IMR-90 (cell line): ENCODE measurements around the gene DAPK1. TPM values are rescaled to one million over a fixed set of nuclear protein-coding genes. Genes with fewer than 3 reads are reported as not detected.

ENCODE experiments used
- ATAC-seq: fragments of 200-7000 bp; cut with Tn5 transposase; 2 replicates; pipeline ENCODE4 v1.9.1; 2020; ENCODE audit warnings: low read depth, mild to moderate bottlenecking, moderate library complexity
- BruUV-seq: library from RNA; stranded (reverse); fragments of 400-500 nt; replicated peaks from 2 replicates; lab custom pipeline; 2021; lab: Mats Ljungman, UMichigan
- CTCF ChIA-PET: fragments of 300-600 bp; formaldehyde crosslinking; extraction: SDS; loops from one replicate; lab custom pipeline; 2021; ENCODE audit warnings: antibody characterized with exemption; lab: Yijun Ruan, JAX
- POLR2A ChIA-PET: fragments of 300-600 bp; sonication (Branson Sonifier 250); formaldehyde crosslinking; loops from one replicate; lab custom pipeline; 2022; ENCODE audit warnings: antibody characterized with exemption; ENCODE audit not compliant: unreplicated experiment; lab: Charles Lee
- DNase-seq: peaks from one replicate; pipeline ENCODE4 v3.0.0; 2013
- H2AFZ ChIP-seq: replicated peaks from 2 replicates; pipeline ENCODE3; 2013; ENCODE audit warnings: low read length, mild to moderate bottlenecking; ENCODE audit not compliant: poor library complexity
- H2AK5ac ChIP-seq: 2 replicates; pipeline ENCODE4 v1.6.1; 2013; ENCODE audit warnings: low read depth, low read length, inconsistent platforms
- H2AK9ac ChIP-seq: replicated peaks from 2 replicates; pipeline ENCODE3; 2013; ENCODE audit warnings: mild to moderate bottlenecking, low read depth, low read length, moderate library complexity; ENCODE audit not compliant: poor library complexity
- H2BK120ac ChIP-seq: 2 replicates; pipeline ENCODE4 v1.6.1; 2013; ENCODE audit warnings: low read depth, low read length, inconsistent platforms
- H2BK15ac ChIP-seq: 3 replicates; pipeline ENCODE4 v1.6.1; 2013; ENCODE audit warnings: low read depth, low read length, inconsistent platforms
- H2BK20ac ChIP-seq: 2 replicates; pipeline ENCODE4 v1.6.1; 2013; ENCODE audit warnings: low read depth, mild to moderate bottlenecking, inconsistent platforms, low read length, moderate library complexity
- H2BK5ac ChIP-seq: 2 replicates; pipeline ENCODE4 v1.6.1; 2013; ENCODE audit warnings: mild to moderate bottlenecking, low read depth, low read length, inconsistent platforms; ENCODE audit not compliant: poor library complexity, severe bottlenecking
- H3K14ac ChIP-seq: replicated peaks from 2 replicates; pipeline ENCODE4 v1.6.1; 2013; ENCODE audit warnings: low read depth, low read length, inconsistent platforms
- H3K18ac ChIP-seq: 2 replicates; pipeline ENCODE4 v1.6.1; 2013; ENCODE audit warnings: low read depth, low read length, control low read depth
- H3K23ac ChIP-seq: 2 replicates; pipeline ENCODE4 v1.6.1; 2013; ENCODE audit warnings: low read depth, low read length, inconsistent platforms
- H3K27ac ChIP-seq: 2 replicates; pipeline ENCODE4 v1.5.1; 2013; ENCODE audit warnings: mild to moderate bottlenecking, control low read depth, low read length; ENCODE audit not compliant: insufficient read depth
- H3K27me3 ChIP-seq: 2 replicates; pipeline ENCODE4 v1.6.1; 2013; ENCODE audit warnings: low read length; ENCODE audit not compliant: control insufficient read depth, insufficient read depth
- H3K36me3 ChIP-seq: 2 replicates; pipeline ENCODE4 v1.6.1; 2013; ENCODE audit warnings: low read length, mixed read lengths; ENCODE audit not compliant: control insufficient read depth, insufficient read depth
- H3K4ac ChIP-seq: 2 replicates; pipeline ENCODE4 v1.6.1; 2013; ENCODE audit warnings: low read depth, low read length, inconsistent platforms
- H3K4me1 ChIP-seq: 2 replicates; pipeline ENCODE4 v1.6.1; 2013; ENCODE audit warnings: low read length, mixed read lengths; ENCODE audit not compliant: control insufficient read depth, insufficient read depth
- H3K4me2 ChIP-seq: 2 replicates; pipeline ENCODE4 v1.6.1; 2013; ENCODE audit warnings: low read depth, mild to moderate bottlenecking, control low read depth, low read length, moderate library complexity
- H3K4me3 ChIP-seq: 2 replicates; pipeline ENCODE4 v1.5.1; 2013; ENCODE audit warnings: low read depth, mild to moderate bottlenecking, control low read depth, low read length, moderate library complexity; ENCODE audit not compliant: insufficient read depth
- H3K56ac ChIP-seq: 2 replicates; pipeline ENCODE4 v1.6.1; 2013; ENCODE audit warnings: low read length, inconsistent platforms; ENCODE audit not compliant: insufficient read depth; ENCODE audit errors: extremely low read depth
- H3K79me1 ChIP-seq, 2 experiments: 2 replicates each; pipeline ENCODE4 v1.6.1; 2013; ENCODE audit warnings: low read length in 2 of 2, inconsistent platforms in 1 of 2, low read depth in 1 of 2
- H3K9ac ChIP-seq: 2 replicates; pipeline ENCODE4 v1.6.1; 2013; ENCODE audit warnings: low read depth, low read length, control low read depth
- H3K9me1 ChIP-seq: 2 replicates; pipeline ENCODE4 v1.6.1; 2013; ENCODE audit warnings: low read length, inconsistent platforms; ENCODE audit not compliant: insufficient read depth
- H3K9me3 ChIP-seq: 2 replicates; pipeline ENCODE4 v1.6.1; 2013; ENCODE audit warnings: low read length; ENCODE audit not compliant: control insufficient read depth, insufficient read depth
- H4K20me1 ChIP-seq: 2 replicates; pipeline ENCODE4 v1.6.1; 2013; ENCODE audit warnings: low read length, inconsistent platforms; ENCODE audit not compliant: insufficient read depth
- H4K5ac ChIP-seq: 2 replicates; pipeline ENCODE4 v1.6.1; 2013; ENCODE audit warnings: mild to moderate bottlenecking, low read depth, low read length, control low read depth
- H4K8ac ChIP-seq, 2 experiments: 2 replicates each; pipeline ENCODE4 v1.6.1; 2013; ENCODE audit warnings: low read depth in 2 of 2, low read length in 2 of 2, control low read depth in 1 of 2, inconsistent platforms in 1 of 2
- H4K91ac ChIP-seq: 2 replicates; pipeline ENCODE4 v1.6.1; 2013; ENCODE audit warnings: low read depth, low read length, inconsistent platforms; ENCODE audit not compliant: insufficient read depth
- BHLHE40 ChIP-seq: fragments of 150-350 bp; IDR thresholded peaks from 2 replicates; pipeline ENCODE4 v1.6.1; 2016; ENCODE audit warnings: mild to moderate bottlenecking, low read depth, low read length
- CEBPB ChIP-seq: IDR thresholded peaks from 2 replicates; pipeline ENCODE4 v1.6.1; 2012; ENCODE audit warnings: low read depth, low read length, improper control_type of control experiment
- CHD1 ChIP-seq: IDR thresholded peaks from 2 replicates; pipeline ENCODE4 v1.6.1; 2012; ENCODE audit warnings: low read depth, low read length, improper control_type of control experiment
- FOS ChIP-seq: fragments of 150-350 bp; IDR thresholded peaks from 2 replicates; pipeline ENCODE4 v1.6.1; 2016; ENCODE audit warnings: low read depth, low read length
- MAFK ChIP-seq: IDR thresholded peaks from 2 replicates; pipeline ENCODE4 v1.6.1; 2012; ENCODE audit warnings: low read depth, low read length, improper control_type of control experiment
- MAZ ChIP-seq: IDR thresholded peaks from 2 replicates; pipeline ENCODE4 v1.6.1; 2012; ENCODE audit warnings: low read depth, mild to moderate bottlenecking, low read length, improper control_type of control experiment, moderate library complexity, borderline replicate concordance
- MXI1 ChIP-seq: IDR thresholded peaks from 2 replicates; pipeline ENCODE4 v1.6.1; 2012; ENCODE audit warnings: low read depth, mild to moderate bottlenecking, low read length, moderate library complexity, borderline replicate concordance
- NFE2L2 ChIP-seq: fragments of 150-350 bp; IDR thresholded peaks from 2 replicates; pipeline ENCODE4 v1.6.1; 2016; ENCODE audit warnings: low read depth, mild to moderate bottlenecking, low read length
- POLR2A ChIP-seq: IDR thresholded peaks from 2 replicates; pipeline ENCODE4 v1.6.1; 2012; ENCODE audit warnings: mild to moderate bottlenecking, low read depth, low read length
- RAD21 ChIP-seq: IDR thresholded peaks from 2 replicates; pipeline ENCODE4 v1.6.1; 2012; ENCODE audit warnings: low read length, improper control_type of control experiment
- RCOR1 ChIP-seq: IDR thresholded peaks from 2 replicates; pipeline ENCODE4 v1.6.1; 2012; ENCODE audit warnings: mild to moderate bottlenecking, low read length, improper control_type of control experiment; ENCODE audit not compliant: insufficient replicate concordance
- RFX5 ChIP-seq: IDR thresholded peaks from 2 replicates; pipeline ENCODE4 v1.8.0; 2012; ENCODE audit warnings: low read depth, mild to moderate bottlenecking, low read length, moderate library complexity
- SMC3 ChIP-seq: fragments of 150-350 bp; IDR thresholded peaks from 2 replicates; pipeline ENCODE4 v1.6.1; 2016; ENCODE audit warnings: low read depth, mild to moderate bottlenecking, antibody characterized with exemption, low read length, moderate library complexity
- WGBS, 2 experiments: methylation state at CpG; one replicate each; pipeline versions ENCODE4 v1.1.5 to v1.1.7; 2013; ENCODE audit warnings: missing lambda C conversion rate in 2 of 2; ENCODE audit not compliant: insufficient read length in 1 of 2; ENCODE audit errors: extremely low coverage in 2 of 2; 5-methylcytosine and 5-hydroxymethylcytosine counted together
- dilution Hi-C: fragments of 300-500 bp; cut with HindIII; formaldehyde crosslinking; loops from one replicate; pipeline ENCODE4 v1.14.3; 2018; ENCODE audit warnings: low sequenced_read_pairs; ENCODE audit not compliant: unreplicated experiment
- in situ Hi-C: fragments of 300-500 bp; cut with MboI; formaldehyde crosslinking; loops from 3 replicates; pipeline ENCODE4 v1.14.3; 2019; ENCODE audit warnings: low sequenced_read_pairs, inconsistent platforms, mixed read lengths
- intact Hi-C: fragments of 100-400 bp; cut with micrococcal nuclease; formaldehyde crosslinking; loops from 2 replicates; pipeline ENCODE4 v1.10.0; 2022
- polyA plus RNA-seq, 3 experiments: library from polyadenylated mRNA; depleted of rRNA; stranded (reverse); fragments of >200 nt; gene quantifications; 2 replicates each; pipeline ENCODE4 v1.2.3, GENCODE V29; 2012; ENCODE audit warnings: low replicate concordance in 1 of 3
- total RNA-seq: library from RNA; depleted of rRNA; stranded (reverse); fragments of >200 nt; gene quantifications from 2 replicates; pipeline ENCODE4 v1.2.3, GENCODE V29; 2012
- TF ChIP-seq, protein P1 (sequence below): conservative IDR thresholded peaks from 2 replicates; pipeline ENCODE4 v1.5.1; 2012; ENCODE audit warnings: mild to moderate bottlenecking, low read depth, low read length, improper control_type of control experiment
- TF ChIP-seq, protein P2 (sequence below): fragments of 150-350 bp; IDR thresholded peaks from 2 replicates; pipeline ENCODE4 v1.6.1; 2016; ENCODE audit warnings: low read depth, mild to moderate bottlenecking, low read length, moderate library complexity, borderline replicate concordance
- TF ChIP-seq, protein P3 (sequence below): fragments of 150-350 bp; IDR thresholded peaks from 2 replicates; pipeline ENCODE4 v1.6.1; 2017; ENCODE audit warnings: mild to moderate bottlenecking, antibody characterized with exemption, low read length, low read depth

The DAPK1 gene
- total and polyA plus RNA-seq, 2 of the 4 experiments (the other 2 are of a cell fraction), result under 0.01 to 0.03 TPM

DNA sequence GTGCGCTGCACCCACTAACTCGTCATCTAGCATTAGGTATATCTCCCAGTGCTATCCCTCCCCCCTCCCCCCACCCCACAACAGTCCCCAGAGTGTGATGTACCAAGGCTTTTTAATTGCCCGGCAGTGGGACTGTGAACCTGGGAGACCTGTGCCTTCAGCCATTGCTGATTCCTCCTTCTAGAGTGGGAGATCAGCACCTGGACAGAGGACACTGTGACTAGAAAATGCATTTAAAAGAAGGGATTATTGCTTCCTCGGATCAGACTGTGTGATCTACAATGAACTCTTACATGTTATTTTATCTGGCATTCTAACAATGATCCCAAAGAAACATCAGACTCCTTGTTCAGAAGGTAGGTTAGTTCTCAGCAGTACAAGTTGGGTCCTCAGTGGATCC, 254.2 kb downstream of the DAPK1 start:
- no peak overlapping the region for H2BK5ac ChIP-seq
- no peak for TF ChIP-seq RFX5
- TF ChIP-seq RAD21, result no peak
- TF ChIP-seq, protein P1, sequence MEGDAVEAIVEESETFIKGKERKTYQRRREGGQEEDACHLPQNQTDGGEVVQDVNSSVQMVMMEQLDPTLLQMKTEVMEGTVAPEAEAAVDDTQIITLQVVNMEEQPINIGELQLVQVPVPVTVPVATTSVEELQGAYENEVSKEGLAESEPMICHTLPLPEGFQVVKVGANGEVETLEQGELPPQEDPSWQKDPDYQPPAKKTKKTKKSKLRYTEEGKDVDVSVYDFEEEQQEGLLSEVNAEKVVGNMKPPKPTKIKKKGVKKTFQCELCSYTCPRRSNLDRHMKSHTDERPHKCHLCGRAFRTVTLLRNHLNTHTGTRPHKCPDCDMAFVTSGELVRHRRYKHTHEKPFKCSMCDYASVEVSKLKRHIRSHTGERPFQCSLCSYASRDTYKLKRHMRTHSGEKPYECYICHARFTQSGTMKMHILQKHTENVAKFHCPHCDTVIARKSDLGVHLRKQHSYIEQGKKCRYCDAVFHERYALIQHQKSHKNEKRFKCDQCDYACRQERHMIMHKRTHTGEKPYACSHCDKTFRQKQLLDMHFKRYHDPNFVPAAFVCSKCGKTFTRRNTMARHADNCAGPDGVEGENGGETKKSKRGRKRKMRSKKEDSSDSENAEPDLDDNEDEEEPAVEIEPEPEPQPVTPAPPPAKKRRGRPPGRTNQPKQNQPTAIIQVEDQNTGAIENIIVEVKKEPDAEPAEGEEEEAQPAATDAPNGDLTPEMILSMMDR, result no peak
- no peak for TF ChIP-seq MXI1
- TF ChIP-seq FOS, result no peak
- no peak for TF ChIP-seq POLR2A
- TF ChIP-seq RCOR1, result no peak
- no peak for TF ChIP-seq MAZ
- TF ChIP-seq BHLHE40, result no peak
- no peak for TF ChIP-seq CEBPB
- no peak for TF ChIP-seq SMC3
- no peak for TF ChIP-seq CHD1
- TF ChIP-seq, protein P2, sequence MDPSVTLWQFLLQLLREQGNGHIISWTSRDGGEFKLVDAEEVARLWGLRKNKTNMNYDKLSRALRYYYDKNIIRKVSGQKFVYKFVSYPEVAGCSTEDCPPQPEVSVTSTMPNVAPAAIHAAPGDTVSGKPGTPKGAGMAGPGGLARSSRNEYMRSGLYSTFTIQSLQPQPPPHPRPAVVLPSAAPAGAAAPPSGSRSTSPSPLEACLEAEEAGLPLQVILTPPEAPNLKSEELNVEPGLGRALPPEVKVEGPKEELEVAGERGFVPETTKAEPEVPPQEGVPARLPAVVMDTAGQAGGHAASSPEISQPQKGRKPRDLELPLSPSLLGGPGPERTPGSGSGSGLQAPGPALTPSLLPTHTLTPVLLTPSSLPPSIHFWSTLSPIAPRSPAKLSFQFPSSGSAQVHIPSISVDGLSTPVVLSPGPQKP, result no peak
- TF ChIP-seq MAFK, result no peak
- TF ChIP-seq NFE2L2, result no peak
- TF ChIP-seq, protein P3, sequence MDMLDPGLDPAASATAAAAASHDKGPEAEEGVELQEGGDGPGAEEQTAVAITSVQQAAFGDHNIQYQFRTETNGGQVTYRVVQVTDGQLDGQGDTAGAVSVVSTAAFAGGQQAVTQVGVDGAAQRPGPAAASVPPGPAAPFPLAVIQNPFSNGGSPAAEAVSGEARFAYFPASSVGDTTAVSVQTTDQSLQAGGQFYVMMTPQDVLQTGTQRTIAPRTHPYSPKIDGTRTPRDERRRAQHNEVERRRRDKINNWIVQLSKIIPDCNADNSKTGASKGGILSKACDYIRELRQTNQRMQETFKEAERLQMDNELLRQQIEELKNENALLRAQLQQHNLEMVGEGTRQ, result no peak
- CTCF ChIA-PET, result no interaction called here
- no peak overlapping the region for H3K4me3 ChIP-seq
- H3K9me1 ChIP-seq, result no peaks in the 10 kb centered on the region
- H3K14ac ChIP-seq, result no peak overlapping the region
- no peak overlapping the region for H3K18ac ChIP-seq
- H3K36me3 ChIP-seq, result no peaks in the 10 kb centered on the region
- H3K27ac ChIP-seq, result no peak overlapping the region
- intact Hi-C loops, result no loop called here
- DNase-seq (no peak), ATAC-seq (no peak)
- H3K79me1 ChIP-seq, result no peaks in the 10 kb centered on the region
- POLR2A ChIA-PET, result no interaction called here
- no peaks in the 10 kb centered on the region for H3K4me1 ChIP-seq
- no CpG with 5 or more reads among the region's 4 CpGs for WGBS, 2 experiments
- peaks cover 7% of the 10 kb centered on the region; the same call in 1 of the 2 replicates for H3K27me3 ChIP-seq
- H2BK15ac ChIP-seq, result no peak overlapping the region
- 0 out of 2 replicates have a peak, but pooled peaks cover 1% of the 10 kb centered on the region for H3K9me3 ChIP-seq
- H2BK120ac ChIP-seq, result no peak overlapping the region
- dilution Hi-C loops, result no loop called here
- no peak overlapping the region for H3K4ac ChIP-seq
- H2AK9ac ChIP-seq, result no peak overlapping the region
- H4K8ac ChIP-seq, result no peak overlapping the region
- H4K91ac ChIP-seq, result no peak overlapping the region
- H3K9ac ChIP-seq, result no peak overlapping the region
- no peak overlapping the region for H3K56ac ChIP-seq
- BruUV-seq, result no TSS peak
- no peak overlapping the region for H3K4me2 ChIP-seq
- H2AFZ ChIP-seq, result no peak overlapping the region
- no peak overlapping the region for H4K5ac ChIP-seq
- in situ Hi-C loops, result no loop called here
- no peak overlapping the region for H2AK5ac ChIP-seq
- H4K20me1 ChIP-seq, result no peaks in the 10 kb centered on the region
- H2BK20ac ChIP-seq, result no peak overlapping the region
- H3K23ac ChIP-seq, result no peak overlapping the region
